Subcutaneous adipose tissue (tissue), 4 donors: ENCODE measurements around the gene NUDT1. TPM values are rescaled to one million over a fixed set of nuclear protein-coding genes. Genes with fewer than 3 reads are reported as not detected.

ENCODE experiments used
- CTCF ChIP-seq: fragments of 450-650 bp; IDR thresholded peaks from one replicate; pipeline ENCODE4 v1.5.1; 2016; ENCODE audit warnings: low read depth, mild to moderate bottlenecking, control low read depth, antibody characterized with exemption, moderate library complexity
- total RNA-seq, 4 donors: library from RNA; depleted of rRNA; stranded (reverse); fragments of >200 nt; gene quantifications; one replicate each; pipeline ENCODE4 v1.1.0, GENCODE V29; 2016

NUDT1 gene
- total RNA-seq, 4 donors from 2014 or later, result 11.3 to 25.8 (median 24.8) TPM

- no peak for TF ChIP-seq CTCF
Measured at GRCh38 chr7:2261611-2262010, 19.6 kb downstream of the NUDT1 start.

- TF ChIP-seq CTCF, result no peak
Measured at GRCh38 chr7:2263176-2263575, 21.1 kb downstream of the NUDT1 start.

GRCh38 chr7:2264158-2264557 lies 22.1 kb downstream of the NUDT1 start:
- no peak for TF ChIP-seq CTCF

- no peak for TF ChIP-seq CTCF
Measured at GRCh38 chr7:2266911-2267310, 24.9 kb downstream of the NUDT1 start.

- no peak for TF ChIP-seq CTCF
Measured at GRCh38 chr7:2269991-2270460, 28.0 kb downstream of the NUDT1 start.

- TF ChIP-seq CTCF, result no peak
Measured at GRCh38 chr7:2270495-2270894, 28.5 kb downstream of the NUDT1 start.

- no peak for TF ChIP-seq CTCF
Measured at GRCh38 chr7:2271273-2272026, 29.4 kb downstream of the NUDT1 start.
